Lung (tissue), 12 donors: ENCODE data around the gene SQOR. TPM values are rescaled to one million over a fixed set of nuclear protein-coding genes. Genes with fewer than 3 reads are reported as not detected.

Experiments
- ATAC-seq: fragments of 200-7000 bp; cut with Tn5 transposase; one replicate; pipeline ENCODE4 v1.9.1; 2020; ENCODE audit warnings: moderate number of reproducible peaks; ENCODE audit not compliant: insufficient read depth, low FRiP score
- DNase-seq, 3 donors: peaks; one replicate each; pipeline ENCODE4 v3.0.0-alpha.2; 2013 to 2017
- H3K27ac ChIP-seq, 2 donors: one replicate each; pipeline ENCODE4 v1.5.1; 2013; ENCODE audit warnings: mild to moderate bottlenecking in 2 of 2, moderate library complexity in 2 of 2, control low read depth in 1 of 2, inconsistent platforms in 1 of 2, low read depth in 1 of 2, low read length in 1 of 2
- H3K27me3 ChIP-seq, 3 donors: one replicate each; pipeline ENCODE4 v1.5.1; 2013; ENCODE audit warnings: low read length in 2 of 3; ENCODE audit not compliant: control insufficient read depth in 3 of 3, insufficient read depth in 3 of 3
- H3K36me3 ChIP-seq, 4 donors: one replicate each; pipeline ENCODE4 v1.5.1; 2013; ENCODE audit warnings: low read length in 4 of 4, mild to moderate bottlenecking in 1 of 4, moderate library complexity in 1 of 4; ENCODE audit not compliant: control insufficient read depth in 4 of 4, insufficient read depth in 4 of 4
- H3K4me1 ChIP-seq, 5 donors: one replicate each; pipeline ENCODE4 v1.5.1; 2013; ENCODE audit warnings: low read length in 5 of 5, mild to moderate bottlenecking in 2 of 5, moderate library complexity in 1 of 5; ENCODE audit not compliant: control insufficient read depth in 5 of 5, insufficient read depth in 5 of 5
- H3K4me3 ChIP-seq: one replicate; pipeline ENCODE4 v1.5.1; 2013; ENCODE audit warnings: mild to moderate bottlenecking, control low read depth, moderate library complexity
- H3K9ac ChIP-seq, 2 donors: one replicate each; pipeline ENCODE4 v1.5.1; 2013; ENCODE audit warnings: low read length in 2 of 2, control low read depth in 1 of 2; ENCODE audit not compliant: insufficient read depth in 1 of 2
- H3K9me3 ChIP-seq, 4 donors: one replicate each; pipeline ENCODE4 v1.5.1; 2013; ENCODE audit warnings: low read length in 3 of 4, mild to moderate bottlenecking in 1 of 4, moderate library complexity in 1 of 4; ENCODE audit not compliant: control insufficient read depth in 4 of 4, insufficient read depth in 3 of 4
- CTCF ChIP-seq: IDR thresholded peaks from 2 replicates; pipeline ENCODE4 v1.5.1; 2012; ENCODE audit warnings: mild to moderate bottlenecking; ENCODE audit errors: control extremely low read depth, extremely low read depth
- WGBS, 2 donors: extraction: QIAGEN DNeasy Blood & Tissue Kit; methylation state at CpG; one replicate each; pipeline ENCODE4 v1.1.7; 2013; 5-methylcytosine and 5-hydroxymethylcytosine counted together
- polyA plus RNA-seq, 2 donors: library from polyadenylated mRNA; stranded (reverse); fragments of 200-250 nt; gene quantifications; one replicate each; pipeline ENCODE4 v1.2.1, GENCODE V29; 2013
- total RNA-seq, 2 donors: library from RNA; depleted of rRNA in 1 of 2; stranded (reverse); fragments of >200 nt in 1 of 2; gene quantifications; one replicate each; pipeline ENCODE4 v1.2.1, GENCODE V29; 2014 to 2021
- donor health status: control.
- donor health status: control.
- donor health status: Bipolar disorder and iron deficiency.
- donor health status: healthy.
- donor health status: DM: yes; HTN: yes; CAD: no.

Gene SQOR
- total and polyA plus RNA-seq, 4 donors = 53.9 to 157 (median 99.3) TPM

- Histone ChIP-seq H3K27ac (no peak overlapping the region), H3K9me3 (peaks cover 0 to 1% (median 0%) of the 10 kb centered on the region in 4 donors), H3K4me1 (no peaks in the 10 kb centered on the region), H3K4me3 (no peak overlapping the region), H3K9ac (no peak overlapping the region), H3K36me3 (no peaks in the 10 kb centered on the region), H3K27me3 (no peaks in the 10 kb centered on the region)
- no peak for ATAC-seq
- DNase-seq = no peak
- 74 to 84% methylated on average over 3 of the region's 3 CpGs for WGBS, 2 donors
- TF ChIP-seq CTCF = no peak
Measured at GRCh38 chr15:45616901-45617323, 17.9 kb upstream of the SQOR start.

- DNase-seq (no peak), ATAC-seq (no peak)
- Histone ChIP-seq H3K36me3 (no peaks in the 10 kb centered on the region), H3K9me3 (peaks cover 0 to 1% (median 0%) of the 10 kb centered on the region in 4 donors), H3K4me1 (no peaks in the 10 kb centered on the region), H3K4me3 (no peak overlapping the region), H3K9ac (no peak overlapping the region), H3K27me3 (no peaks in the 10 kb centered on the region), H3K27ac (no peak overlapping the region)
- WGBS, 2 donors = 89 to 92% methylated on average over 5 of the region's 5 CpGs
- no peak for TF ChIP-seq CTCF
Measured at GRCh38 chr15:45618813-45619212, 16.0 kb upstream of the SQOR start.

- ATAC-seq = no peak
- Histone ChIP-seq H3K36me3 (no peaks in the 10 kb centered on the region), H3K4me1 (no peaks in the 10 kb centered on the region), H3K9ac (no peak overlapping the region), H3K27me3 (no peaks in the 10 kb centered on the region), H3K9me3 (peaks cover 0 to 2% (median under 1%) of the 10 kb centered on the region in 4 donors), H3K27ac (no peak overlapping the region), H3K4me3 (no peak overlapping the region)
- no peak for TF ChIP-seq CTCF
- DNase-seq = no peak
- 86 to 97% methylated on average over 7 of the region's 7 CpGs for WGBS, 2 donors
Measured at GRCh38 chr15:45628136-45628535, 6.7 kb upstream of the SQOR start.

GRCh38 chr15:45630917-45631691 is 3.7 kb upstream of the SQOR start:
- Histone ChIP-seq H3K4me3 (no peak overlapping the region), H3K4me1 (peaks cover 0 to 6% (median 0%) of the 10 kb centered on the region in 5 donors), H3K27me3 (peaks cover 0 to 3% (median 0%) of the 10 kb centered on the region in 3 donors), H3K9me3 (peaks cover 0 to 2% (median 0%) of the 10 kb centered on the region in 4 donors), H3K9ac (no peak overlapping the region), H3K36me3 (no peaks in the 10 kb centered on the region), H3K27ac (peak overlapping the region in 1 of 2 donors; percentile 60)
- ATAC-seq = no peak
- TF ChIP-seq CTCF = no peak
- DNase-seq = no peak
- 74 to 81% methylated on average over 7 of the region's 7 CpGs for WGBS, 2 donors
